HK-2 (cell line): Measurements from ENCODE around the gene SERPINA4.

ENCODE experiments used
- DNase-seq: peaks from one replicate; pipeline ENCODE4 v3.0.0-alpha.2; 2018; ENCODE audit not compliant: unreplicated experiment

Gene SERPINA4

DNA sequence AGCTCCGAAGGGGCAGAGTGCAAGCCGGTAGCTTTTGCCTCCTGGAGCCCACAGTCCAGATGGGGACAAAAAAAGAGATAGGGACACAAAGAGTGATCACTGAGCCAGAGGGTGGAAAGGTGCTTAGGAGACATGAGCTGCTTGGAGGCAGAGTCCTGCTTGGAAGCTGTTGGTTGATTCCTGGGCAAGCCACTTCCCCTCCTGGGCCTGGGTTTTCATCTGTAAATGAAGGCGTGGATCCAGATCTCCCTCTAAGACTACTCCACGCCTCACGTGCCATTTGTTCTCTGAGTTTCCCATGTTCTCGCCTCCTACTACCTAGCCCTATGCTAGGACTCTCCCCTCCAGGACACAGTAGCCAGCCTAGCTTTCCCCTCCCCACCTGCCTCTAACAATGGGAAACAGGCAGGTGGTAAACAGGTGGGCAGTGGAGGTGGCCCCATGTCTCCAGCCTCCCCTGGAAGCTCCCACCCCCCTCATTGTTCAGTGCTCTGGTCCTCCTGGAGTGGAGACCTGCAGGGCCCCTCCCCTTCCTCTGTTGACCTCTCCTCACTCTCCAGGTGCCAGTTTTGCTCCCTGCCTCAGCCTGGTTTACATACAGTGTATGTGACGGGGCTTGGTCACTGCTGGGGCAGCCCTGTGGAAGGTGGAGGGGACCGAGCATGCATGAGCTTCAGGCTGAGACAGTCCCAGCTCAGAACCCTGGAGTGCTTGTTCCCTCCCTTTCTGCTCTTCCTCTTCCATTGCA lies 54.8 kb downstream of the SERPINA4 start:
- no peak for DNase-seq

- no peak for DNase-seq
Measured at GRCh38 chr14:94617366-94617941, 56.2 kb downstream of the SERPINA4 start.

- DNase-seq, result no peak
Measured at GRCh38 chr14:94617988-94618822, 57.0 kb downstream of the SERPINA4 start.

DNA sequence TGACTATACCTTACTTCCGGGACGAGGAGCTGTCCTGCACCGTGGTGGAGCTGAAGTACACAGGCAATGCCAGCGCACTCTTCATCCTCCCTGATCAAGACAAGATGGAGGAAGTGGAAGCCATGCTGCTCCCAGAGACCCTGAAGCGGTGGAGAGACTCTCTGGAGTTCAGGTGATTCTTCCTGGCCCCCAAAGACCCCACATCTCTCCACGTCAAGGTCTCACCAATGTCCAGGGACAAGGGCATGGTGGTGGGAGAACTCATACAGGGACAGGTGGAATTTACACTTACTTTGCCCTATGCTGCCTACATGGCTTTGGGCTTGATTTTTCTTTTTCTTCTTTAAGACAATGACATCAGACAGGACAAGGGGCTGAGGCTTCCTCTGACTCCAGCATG lies 58.1 kb downstream of the SERPINA4 start:
- DNase-seq, result no peak
